ENCODE measurements around the gene PLXNA3.

DNA sequence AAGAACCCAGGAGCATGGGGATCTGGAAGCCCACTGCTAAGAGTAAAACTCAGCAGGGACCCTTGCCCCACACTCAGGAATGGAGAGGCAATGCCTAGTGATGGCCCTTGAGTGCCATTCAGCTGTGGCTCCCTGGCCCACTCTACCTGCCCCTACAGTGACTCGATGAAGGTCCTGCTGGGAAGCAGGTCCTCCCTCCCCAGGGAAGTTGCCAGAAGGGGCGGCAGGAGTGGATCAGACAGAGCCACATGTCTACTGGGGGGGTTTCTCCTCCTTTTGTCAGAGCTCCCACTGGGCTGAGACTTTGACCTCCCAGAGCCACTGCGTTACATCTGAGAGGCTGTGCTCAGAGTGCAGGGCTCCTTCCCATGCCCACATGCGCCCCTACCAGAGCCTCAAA lies 31.1 kb downstream of the PLXNA3 start:
- TF ChIP-seq, protein P1, sequence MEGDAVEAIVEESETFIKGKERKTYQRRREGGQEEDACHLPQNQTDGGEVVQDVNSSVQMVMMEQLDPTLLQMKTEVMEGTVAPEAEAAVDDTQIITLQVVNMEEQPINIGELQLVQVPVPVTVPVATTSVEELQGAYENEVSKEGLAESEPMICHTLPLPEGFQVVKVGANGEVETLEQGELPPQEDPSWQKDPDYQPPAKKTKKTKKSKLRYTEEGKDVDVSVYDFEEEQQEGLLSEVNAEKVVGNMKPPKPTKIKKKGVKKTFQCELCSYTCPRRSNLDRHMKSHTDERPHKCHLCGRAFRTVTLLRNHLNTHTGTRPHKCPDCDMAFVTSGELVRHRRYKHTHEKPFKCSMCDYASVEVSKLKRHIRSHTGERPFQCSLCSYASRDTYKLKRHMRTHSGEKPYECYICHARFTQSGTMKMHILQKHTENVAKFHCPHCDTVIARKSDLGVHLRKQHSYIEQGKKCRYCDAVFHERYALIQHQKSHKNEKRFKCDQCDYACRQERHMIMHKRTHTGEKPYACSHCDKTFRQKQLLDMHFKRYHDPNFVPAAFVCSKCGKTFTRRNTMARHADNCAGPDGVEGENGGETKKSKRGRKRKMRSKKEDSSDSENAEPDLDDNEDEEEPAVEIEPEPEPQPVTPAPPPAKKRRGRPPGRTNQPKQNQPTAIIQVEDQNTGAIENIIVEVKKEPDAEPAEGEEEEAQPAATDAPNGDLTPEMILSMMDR (IDR thresholded peaks at IDR 0.05) = no peak
- TF ChIP-seq GABPA (IDR thresholded peaks at IDR 0.05; ENCODE audit: low read depth) = no peak
- TF ChIP-seq YY1 (IDR thresholded peaks at IDR 0.05; ENCODE audit: low read depth) = no peak

Measured in SK-N-SH (cell line).